GM12878 (cell line): Measurements from ENCODE around the gene CENATAC. TPM values are rescaled to one million over a fixed set of nuclear protein-coding genes. Genes with fewer than 3 reads are reported as not detected.

Source experiments
- ATAC-seq: fragments of 200-7000 bp; cut with Tn5 transposase; 3 replicates; pipeline ENCODE4 v1.9.1; 2020; ENCODE audit warnings: mild to moderate bottlenecking, moderate library complexity
- BruUV-seq: library from RNA; stranded (reverse); fragments of 400-500 nt; replicated peaks from 2 replicates; lab custom pipeline; 2021; lab: Mats Ljungman, UMichigan
- CTCF ChIA-PET: fragments of 300-600 bp; sonication (Branson Sonifier 250); formaldehyde crosslinking; extraction: SDS; loops from one replicate; lab custom pipeline; 2021; ENCODE audit warnings: inconsistent platforms; lab: Yijun Ruan, JAX
- POLR2A ChIA-PET: fragments of 350-600 bp; formaldehyde crosslinking; extraction: SDS; loops from one replicate; lab custom pipeline; 2021; ENCODE audit warnings: inconsistent platforms; lab: Charles Lee
- RAD21 ChIA-PET: fragments of 300-600 bp; sonication (Branson Sonifier 250); formaldehyde crosslinking; loops from one replicate; lab custom pipeline; 2023; ENCODE audit warnings: antibody characterized with exemption; ENCODE audit not compliant: unreplicated experiment; lab: Charles Lee
- SMC1A ChIA-PET: fragments of 300-600 bp; sonication (Branson Sonifier 250); formaldehyde crosslinking; loops from one replicate; lab custom pipeline; 2023; ENCODE audit not compliant: unreplicated experiment, uncharacterized antibody; lab: Charles Lee
- DNase-seq: peaks from one replicate; pipeline ENCODE4 v3.0.0-alpha.2; 2011; ENCODE audit warnings: low read depth, low spot score
- FAIRE-seq: peaks from 3 replicates; lab custom pipeline; 2011; peaks lifted over from hg19 to GRCh38; lab: Jason Lieb, UNC
- H2AFZ ChIP-seq: 2 replicates; pipeline ENCODE4 v1.6.0; 2011; ENCODE audit warnings: low read depth, low read length, control low read depth; ENCODE audit not compliant: control insufficient read depth
- H3K27ac ChIP-seq: 2 replicates; pipeline ENCODE4 v1.5.1; 2011; ENCODE audit warnings: control low read depth; ENCODE audit not compliant: control insufficient read depth, insufficient read depth
- H3K27me3 ChIP-seq, 2 experiments: replicated peaks in 1 of 2; 2 replicates each; pipeline versions ENCODE4 v1.6.0 to v1.6.1; 2011; ENCODE audit warnings: low read length in 1 of 2; ENCODE audit not compliant: control insufficient read depth in 2 of 2, insufficient read depth in 2 of 2
- H3K36me3 ChIP-seq, 2 experiments: 2 replicates each; pipeline ENCODE4 v1.5.1; 2011; ENCODE audit warnings: low read length in 1 of 2; ENCODE audit not compliant: control insufficient read depth in 2 of 2, insufficient read depth in 2 of 2
- H3K4me1 ChIP-seq: 2 replicates; pipeline ENCODE4 v1.6.1; 2011; ENCODE audit warnings: mild to moderate bottlenecking, low read length, moderate library complexity, mixed read lengths; ENCODE audit not compliant: control insufficient read depth, insufficient read depth
- H3K4me2 ChIP-seq: 2 replicates; pipeline ENCODE4 v1.6.0; 2011; ENCODE audit warnings: control low read depth; ENCODE audit not compliant: control insufficient read depth, insufficient read depth
- H3K4me3 ChIP-seq: fragments of 200-600 bp; sonication (generic); 2 replicates; pipeline ENCODE4 v1.5.1; 2016
- H3K79me2 ChIP-seq: 2 replicates; pipeline ENCODE4 v1.6.0; 2011; ENCODE audit warnings: low read length; ENCODE audit not compliant: control insufficient read depth, insufficient read depth
- H3K9ac ChIP-seq: 2 replicates; pipeline ENCODE4 v1.8.0; 2011; ENCODE audit warnings: low read length, control low read depth, mixed read lengths; ENCODE audit not compliant: control insufficient read depth, insufficient read depth
- H3K9me3 ChIP-seq: replicated peaks from 3 replicates; pipeline ENCODE4 v1.5.1; 2011; ENCODE audit warnings: mild to moderate bottlenecking, low read length; ENCODE audit not compliant: control insufficient read depth, insufficient read depth
- H4K20me1 ChIP-seq: 2 replicates; pipeline ENCODE4 v1.6.0; 2011; ENCODE audit not compliant: control insufficient read depth, insufficient read depth
- TAF1 ChIP-seq: IDR thresholded peaks from 2 replicates; pipeline ENCODE4 v1.6.1; 2011; ENCODE audit warnings: mild to moderate bottlenecking, low read depth, low read length, borderline replicate concordance
- whole genome bisulfite sequencing: methylation state at CpG from one replicate; pipeline ENCODE4 v1.1.6; 2016; ENCODE audit warnings: low lambda C conversion rate; ENCODE audit not compliant: insufficient replicate concordance, insufficient coverage; ENCODE audit errors: missing lambda C conversion rate; 5-methylcytosine and 5-hydroxymethylcytosine counted together
- in situ Hi-C: fragments of 300-500 bp; cut with MboI; formaldehyde crosslinking; loops from 9 replicates; pipeline ENCODE4 v1.14.3; 2018; ENCODE audit warnings: mixed read lengths
- intact Hi-C: fragments of 100-400 bp; cut with micrococcal nuclease; formaldehyde crosslinking; loops from one replicate; pipeline ENCODE4 v1.14.2; 2022; ENCODE audit not compliant: unreplicated experiment
- polyA plus RNA-seq, 11 experiments: library from polyadenylated mRNA; depleted of rRNA in 4 of 11; unstranded in 6 of 11; stranded (reverse) in 5 of 11; fragments of >200 nt; fragmentation: Nextera tagmentation in 4 of 11; fragmentation: Illumina TruSeq in 1 of 11; extraction: Ambion mirVana in 4 of 11; extraction: Trizol in 1 of 11; gene quantifications; 1 replicate in 1 of 11; 2 replicates in 10 of 11; pipeline versions ENCODE4 v1.2.1 to v1.2.3, GENCODE V29; 2011 to 2016; ENCODE audit warnings: inconsistent platforms in 2 of 11, missing spikeins in 2 of 11, low read depth in 1 of 11
- total RNA-seq, 4 experiments: library from RNA; depleted of rRNA in 3 of 4; stranded (reverse); fragments of >200 nt in 3 of 4; fragmentation: Illumina TruSeq in 1 of 4; extraction: Trizol in 1 of 4; gene quantifications; 2 replicates each; pipeline versions ENCODE4 v1.2.1 to v1.2.3, GENCODE V29; 2013 to 2021
- TF ChIP-seq, protein P1 (sequence below), 3 experiments: IDR thresholded peaks in 2 of 3; conservative IDR thresholded peaks in 1 of 3; 2 replicates each; pipeline ENCODE4 v1.5.1; 2011; ENCODE audit warnings: low read depth in 3 of 3, low read length in 3 of 3, mild to moderate bottlenecking in 3 of 3, control low read depth in 2 of 3, moderate library complexity in 2 of 3, inconsistent platforms in 1 of 3, mixed read lengths in 1 of 3; ENCODE audit not compliant: control insufficient read depth in 2 of 3, insufficient read depth in 1 of 3; ENCODE audit errors: extremely low read depth in 1 of 3

CENATAC gene
- total and polyA plus RNA-seq, 10 of the 15 experiments (the other 5 are each of a cell fraction or from before 2014, with no cell fraction given): 4.8 to 37.1 (median 24.1) TPM

DNA sequence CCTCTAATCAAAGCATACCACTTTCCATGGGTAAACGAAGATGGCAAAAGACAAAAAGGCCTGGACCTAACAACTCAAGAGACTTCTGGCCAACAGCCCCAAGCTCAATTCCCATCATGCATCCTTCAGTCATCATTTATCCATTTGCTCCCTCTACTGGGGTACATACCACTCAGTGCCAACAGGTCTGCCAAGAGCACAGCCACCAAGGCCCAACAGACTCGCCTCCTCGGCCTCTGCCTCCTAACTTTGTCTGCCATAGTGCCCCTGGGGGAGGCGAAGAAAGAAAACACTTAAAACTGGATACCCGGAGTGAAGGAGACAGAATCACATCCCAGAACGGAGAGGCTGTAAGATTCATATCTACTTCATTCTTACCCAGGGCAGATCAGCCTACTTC lies 58.0 kb downstream of the CENATAC start:
- Histone ChIP-seq H2AFZ (no peak overlapping the region), H3K27ac (peak overlapping the region; percentile 59), H3K4me1 (peaks cover 24% of the 10 kb centered on the region), H3K4me3 (peak overlapping the region; percentile 85), H3K79me2 (peaks cover 43% of the 10 kb centered on the region), H3K9me3 (no peaks in the 10 kb centered on the region), H3K27me3 (no peaks in the 10 kb centered on the region), H3K9ac (peak overlapping the region; percentile 85), H4K20me1 (no peaks in the 10 kb centered on the region), H3K4me2 (peak overlapping the region; percentile 26), H3K36me3 (peaks cover 15 to 21% of the 10 kb centered on the region in 2 experiments)
- ChIA-PET SMC1A (interaction anchor here (0.7 to 1.5 kb wide), 3 partner anchors 11 to 44 kb away, joined by 3 to 6 read pairs (median 3); partner anchors contain the start of gene VPS11), POLR2A (interaction anchor here (0.6 to 2.7 kb wide), 16 partner anchors 8 to 237 kb away, joined by 3 to 14 read pairs (median 6); partner anchors contain the start of genes C2CD2L, CENATAC, DPAGT1 and HINFP), RAD21 (interaction anchor here (0.9 to 2.4 kb wide), 5 partner anchors 12 to 282 kb away, joined by 4 to 9 read pairs (median 6); partner anchors contain the start of genes HMBS and VPS11), CTCF (interaction anchor here (0.8 to 3.2 kb wide), 16 partner anchors 12 to 227 kb away, joined by 3 to 16 read pairs (median 5); partner anchors contain the start of genes C2CD2L, HMBS, RPS25 and SLC37A4)
- WGBS: under 1% methylated on average over 6 of the region's 6 CpGs
- TF ChIP-seq TAF1: no peak
- TF ChIP-seq, protein P1, sequence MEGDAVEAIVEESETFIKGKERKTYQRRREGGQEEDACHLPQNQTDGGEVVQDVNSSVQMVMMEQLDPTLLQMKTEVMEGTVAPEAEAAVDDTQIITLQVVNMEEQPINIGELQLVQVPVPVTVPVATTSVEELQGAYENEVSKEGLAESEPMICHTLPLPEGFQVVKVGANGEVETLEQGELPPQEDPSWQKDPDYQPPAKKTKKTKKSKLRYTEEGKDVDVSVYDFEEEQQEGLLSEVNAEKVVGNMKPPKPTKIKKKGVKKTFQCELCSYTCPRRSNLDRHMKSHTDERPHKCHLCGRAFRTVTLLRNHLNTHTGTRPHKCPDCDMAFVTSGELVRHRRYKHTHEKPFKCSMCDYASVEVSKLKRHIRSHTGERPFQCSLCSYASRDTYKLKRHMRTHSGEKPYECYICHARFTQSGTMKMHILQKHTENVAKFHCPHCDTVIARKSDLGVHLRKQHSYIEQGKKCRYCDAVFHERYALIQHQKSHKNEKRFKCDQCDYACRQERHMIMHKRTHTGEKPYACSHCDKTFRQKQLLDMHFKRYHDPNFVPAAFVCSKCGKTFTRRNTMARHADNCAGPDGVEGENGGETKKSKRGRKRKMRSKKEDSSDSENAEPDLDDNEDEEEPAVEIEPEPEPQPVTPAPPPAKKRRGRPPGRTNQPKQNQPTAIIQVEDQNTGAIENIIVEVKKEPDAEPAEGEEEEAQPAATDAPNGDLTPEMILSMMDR (IDR thresholded peaks at IDR 0.05 in 2 of 3, conservative IDR thresholded peaks at IDR 0.05 in 1 of 3; ENCODE audit: control insufficient read depth in 2 of 3, extremely low read depth in 1 of 3, insufficient read depth in 1 of 3, low read depth in 3 of 3, low read length in 3 of 3): peak; percentile 16 to 44 (median 32); a peak in 3 of 6 replicates
- DNase-seq: no peak
- FAIRE-seq: no peak
- ATAC-seq: peak; percentile 20
- no TSS peak for BruUV-seq
- in situ Hi-C loops (no loop called here), intact Hi-C loops (loop anchor here (2.0 kb wide), 2 partner anchors 37 to 39 kb away; partner anchors contain the start of genes RPS25 and TRAPPC4)
